Fibroblast of skin of left biceps (primary cell): ENCODE results near the gene EDN3.
"Not testable (repeated sequence)": the region's sequence is repeated elsewhere in the genome, so short reads cannot be mapped to it uniquely, and the experiment has no call there.

Experiments used
- DNase-seq, 2 experiments: peaks; one replicate each; pipeline ENCODE4 v3.0.0-alpha.2; 2013; ENCODE audit warnings: low read depth in 2 of 2

The EDN3 gene

DNA sequence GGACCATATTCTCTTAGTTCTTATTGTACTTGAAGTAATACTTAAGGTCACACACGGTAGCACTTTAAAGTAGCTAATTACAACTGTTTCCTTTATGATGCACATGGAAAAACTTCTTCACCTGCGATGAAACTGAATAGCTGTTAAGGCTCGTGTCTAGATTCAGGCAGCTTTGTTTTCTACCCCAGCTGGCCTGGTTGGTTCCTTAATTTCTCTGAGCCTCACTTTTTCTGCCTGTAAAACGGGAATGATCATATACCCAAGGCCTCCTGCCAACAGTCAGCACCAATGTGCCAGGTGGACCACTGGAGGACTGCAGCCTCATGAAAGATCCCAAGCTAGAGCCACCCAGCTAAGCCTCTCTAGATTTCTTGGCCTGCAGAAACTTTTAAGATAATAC, 35.0 kb downstream of the EDN3 start:
- DNase-seq = no peak

DNA sequence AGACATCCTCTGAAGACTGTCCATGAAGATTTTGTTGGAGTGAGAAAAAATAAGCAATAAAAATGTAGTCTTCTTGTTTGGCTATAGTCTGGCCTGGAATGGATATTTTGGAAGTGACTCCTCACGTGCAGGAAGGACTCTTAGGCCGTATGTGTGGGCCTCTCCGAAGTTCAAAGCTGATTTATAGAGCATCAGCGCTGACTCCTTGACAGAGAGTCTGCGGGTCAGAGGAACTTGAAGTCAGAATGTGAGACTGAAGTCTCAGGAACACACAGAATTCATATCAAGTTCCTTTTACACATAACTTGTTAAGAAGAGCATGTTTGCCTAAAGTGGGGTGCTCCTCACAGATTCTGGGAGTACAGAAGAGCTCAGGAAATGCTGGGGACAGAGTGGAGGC, 36.1 kb downstream of the EDN3 start:
- no peak for DNase-seq

DNA sequence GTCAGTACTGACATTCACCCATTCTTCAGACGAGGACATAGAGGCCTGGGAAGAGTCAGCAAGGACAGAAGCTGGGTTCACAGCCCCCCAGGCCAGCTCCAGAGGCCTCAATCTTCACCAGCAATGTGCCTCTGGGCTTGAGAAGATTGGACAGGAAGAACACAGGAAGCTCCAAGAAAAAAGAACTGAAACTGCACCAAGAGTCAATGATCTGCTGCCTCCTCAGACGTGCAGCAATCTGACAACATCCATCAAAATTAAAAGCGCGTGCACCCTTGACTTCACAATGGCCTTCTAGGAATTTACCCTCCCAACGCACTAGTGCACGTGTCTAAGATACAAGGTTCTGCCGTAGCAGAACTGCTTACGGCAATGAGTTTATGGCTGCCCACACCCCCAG, 38.0 kb downstream of the EDN3 start:
- not testable (repeated sequence) for DNase-seq

DNA sequence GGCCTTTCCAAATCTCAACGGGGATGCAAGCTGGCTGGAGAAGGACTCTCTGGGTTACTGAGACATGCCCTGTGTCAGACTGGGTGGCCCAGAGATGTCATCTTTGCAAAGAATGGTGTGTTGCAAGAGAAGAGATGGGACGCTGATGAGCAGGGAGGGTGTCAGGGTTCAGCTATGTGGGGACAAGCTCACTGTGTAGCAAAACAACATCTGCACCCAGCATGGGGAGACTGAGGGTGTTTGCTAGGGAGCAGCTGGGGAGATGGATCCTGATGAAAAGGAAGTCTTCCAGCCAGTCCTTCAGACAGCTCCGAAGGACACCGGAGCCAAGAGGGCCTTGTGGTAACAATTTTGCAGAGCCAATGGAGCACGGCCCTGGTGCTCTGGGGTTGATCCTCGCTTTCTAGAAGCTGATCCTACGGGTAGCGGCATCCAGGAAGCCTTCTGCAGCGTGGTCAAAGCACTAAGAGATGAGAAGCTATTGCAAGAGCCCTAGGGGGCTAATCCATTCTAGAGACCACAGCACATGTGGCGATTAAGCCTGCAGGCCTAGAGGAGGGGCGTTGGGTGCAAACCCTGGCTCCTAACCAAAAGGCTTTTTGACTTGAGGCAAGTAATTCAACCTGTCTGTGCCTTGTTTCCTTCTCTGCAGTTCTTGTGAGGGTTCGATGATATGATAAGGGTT, 39.9 kb downstream of the EDN3 start:
- no peak for DNase-seq

DNA sequence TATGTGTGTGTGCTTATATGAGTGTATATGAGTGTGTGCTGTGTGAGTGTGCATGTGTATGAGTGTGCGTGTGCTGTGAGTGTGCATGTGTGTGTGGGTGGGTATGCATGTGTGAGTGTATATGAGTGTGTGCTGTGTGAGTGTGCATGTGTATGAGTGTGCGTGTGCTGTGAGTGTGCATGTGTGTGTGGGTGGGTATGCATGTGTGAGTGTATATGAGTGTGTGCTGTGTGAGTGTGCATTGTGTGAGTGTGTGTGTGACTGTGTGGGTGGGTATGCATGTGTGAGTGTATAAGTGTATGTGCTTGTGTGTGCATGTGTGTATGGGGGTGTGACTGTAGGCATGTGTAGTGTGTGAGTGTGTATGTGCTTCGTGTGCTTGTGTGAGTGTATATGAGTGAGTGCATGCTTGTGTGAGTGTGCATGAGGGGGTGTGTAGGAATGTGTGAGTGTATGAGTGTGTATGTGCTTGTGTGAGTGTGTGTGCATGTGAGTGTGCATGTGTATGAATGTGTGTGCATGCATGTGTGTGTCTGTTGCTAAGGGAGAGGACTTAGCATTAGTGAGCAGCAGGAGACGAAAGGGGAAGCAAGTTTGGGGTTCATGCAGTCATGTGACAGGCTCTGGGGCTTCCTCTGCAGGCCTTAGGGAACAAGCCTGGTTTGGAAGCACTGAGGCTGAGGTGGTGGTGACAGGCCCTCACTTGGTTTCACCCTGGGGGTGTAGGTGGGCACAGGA, 41.0 kb downstream of the EDN3 start:
- not testable (repeated sequence) for DNase-seq

DNA sequence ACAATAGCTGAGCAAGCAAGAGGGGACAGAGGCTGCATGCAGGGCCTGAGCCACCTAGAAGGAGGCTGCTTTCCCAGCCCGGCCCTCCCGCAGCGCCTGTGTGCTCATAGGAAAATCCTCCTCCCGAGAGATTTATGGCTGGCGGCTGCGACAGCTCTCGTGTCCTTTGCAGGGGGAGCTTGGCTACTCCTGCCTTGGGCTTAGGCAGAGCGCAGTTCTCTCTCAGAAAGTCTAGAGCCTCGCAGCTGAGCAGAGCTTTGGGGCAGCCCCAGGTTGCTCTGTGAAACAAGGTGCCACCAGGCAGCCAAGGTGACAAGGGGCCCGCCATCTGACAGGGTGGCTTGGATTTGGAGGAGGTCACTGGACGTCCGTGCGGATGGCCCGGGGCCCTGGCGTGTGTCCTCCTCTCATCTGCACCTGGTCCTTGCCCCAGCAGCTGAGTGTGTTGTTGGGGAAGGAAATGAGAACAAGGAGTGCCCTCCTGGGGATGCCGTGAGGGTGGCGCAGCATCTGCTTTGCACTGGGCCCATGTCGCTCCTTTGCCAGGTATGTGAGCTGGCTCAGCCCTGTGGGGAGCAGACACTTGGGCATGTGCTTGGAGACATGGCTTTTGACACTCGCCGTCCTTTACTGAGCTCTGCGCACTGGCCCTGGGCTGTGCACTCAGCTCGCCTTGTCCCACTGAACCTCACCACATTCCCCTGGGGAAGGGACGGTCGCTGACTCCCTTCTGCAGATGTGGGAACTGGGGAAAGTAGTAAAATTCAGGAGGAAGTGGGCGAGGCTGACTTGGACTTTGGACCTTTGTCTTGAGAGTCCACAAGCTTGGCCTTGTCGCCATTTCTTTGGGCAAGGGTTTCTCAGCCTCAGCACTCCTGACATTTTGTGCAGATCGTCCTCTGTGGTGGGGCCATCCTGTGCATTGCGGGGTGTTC, 41.9 kb downstream of the EDN3 start:
- no peak for DNase-seq

DNA sequence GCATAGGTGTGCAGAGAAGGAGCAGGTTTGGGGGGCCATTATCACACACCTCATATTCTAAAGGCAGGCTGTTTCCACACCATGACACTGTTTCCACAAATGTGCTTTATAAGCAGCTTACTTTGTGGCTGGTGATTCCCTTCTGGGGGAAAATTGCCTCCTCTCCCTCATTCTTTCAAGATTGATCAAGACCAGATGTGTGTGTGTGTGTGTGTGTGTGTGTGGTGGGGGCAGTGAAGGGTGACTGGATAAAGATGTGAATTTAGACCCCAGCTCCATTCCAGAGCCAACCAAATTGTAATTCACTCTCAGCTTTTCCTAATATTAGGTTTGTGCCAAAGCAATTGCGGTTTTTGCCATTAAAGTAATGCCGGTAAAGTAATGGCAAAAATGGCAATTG, 45.6 kb downstream of the EDN3 start:
- peak; percentile 59 to 65 for DNase-seq

DNA sequence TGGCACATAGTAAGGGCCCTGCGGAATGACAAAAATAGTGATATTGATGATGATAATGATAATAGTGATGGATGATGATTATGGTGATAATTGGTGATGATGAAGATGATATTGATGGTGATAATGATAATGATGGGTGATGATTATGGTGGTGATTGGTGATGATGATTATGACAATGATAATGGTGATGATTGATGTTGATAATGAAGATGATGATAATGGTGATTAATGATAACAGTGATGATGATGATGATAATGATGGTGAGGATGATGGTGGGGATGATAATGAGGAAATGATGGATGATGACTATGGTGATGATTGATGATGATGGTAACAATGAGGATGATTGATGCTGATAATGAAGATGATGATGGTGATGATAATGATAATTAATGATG, 48.9 kb downstream of the EDN3 start:
- no peak for DNase-seq

DNA sequence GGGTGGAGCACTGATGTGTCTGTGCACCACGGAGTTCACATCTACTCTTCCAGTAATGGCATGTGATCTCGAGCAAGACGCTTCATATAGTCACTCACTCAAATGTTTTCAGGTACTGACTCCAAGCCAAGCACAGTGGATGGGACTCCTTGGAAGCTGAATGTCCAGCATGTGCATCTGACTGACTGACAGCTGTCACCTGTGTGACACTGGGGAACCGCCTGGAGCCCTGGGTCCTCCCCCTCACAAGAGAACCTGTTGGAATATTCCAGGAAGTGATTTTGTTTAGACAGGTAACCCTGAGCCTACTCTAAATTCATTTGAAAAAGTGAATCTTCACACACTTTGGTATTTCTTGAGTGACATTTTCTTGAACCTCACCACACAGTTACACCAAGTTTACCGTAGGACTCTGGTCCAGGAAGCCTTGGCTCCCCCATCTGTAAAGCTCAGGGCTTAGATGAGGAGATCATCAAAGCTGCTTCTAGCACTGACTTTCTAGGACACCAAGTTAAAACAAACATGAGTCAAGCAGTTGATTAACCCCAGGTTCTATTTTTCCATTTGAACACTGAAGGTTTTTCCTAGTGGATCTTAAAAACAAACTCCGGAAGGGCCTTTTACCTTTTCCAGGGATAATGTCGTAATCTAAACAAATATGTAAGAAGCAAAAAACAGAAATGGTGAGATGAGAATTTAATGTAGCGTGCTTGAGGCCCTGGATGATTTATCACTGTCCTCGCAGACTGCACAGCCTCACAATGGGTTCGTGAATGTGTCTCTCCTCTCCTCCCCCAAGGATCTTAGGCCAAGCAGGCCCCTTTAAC, 50.1 kb downstream of the EDN3 start:
- no peak for DNase-seq

DNA sequence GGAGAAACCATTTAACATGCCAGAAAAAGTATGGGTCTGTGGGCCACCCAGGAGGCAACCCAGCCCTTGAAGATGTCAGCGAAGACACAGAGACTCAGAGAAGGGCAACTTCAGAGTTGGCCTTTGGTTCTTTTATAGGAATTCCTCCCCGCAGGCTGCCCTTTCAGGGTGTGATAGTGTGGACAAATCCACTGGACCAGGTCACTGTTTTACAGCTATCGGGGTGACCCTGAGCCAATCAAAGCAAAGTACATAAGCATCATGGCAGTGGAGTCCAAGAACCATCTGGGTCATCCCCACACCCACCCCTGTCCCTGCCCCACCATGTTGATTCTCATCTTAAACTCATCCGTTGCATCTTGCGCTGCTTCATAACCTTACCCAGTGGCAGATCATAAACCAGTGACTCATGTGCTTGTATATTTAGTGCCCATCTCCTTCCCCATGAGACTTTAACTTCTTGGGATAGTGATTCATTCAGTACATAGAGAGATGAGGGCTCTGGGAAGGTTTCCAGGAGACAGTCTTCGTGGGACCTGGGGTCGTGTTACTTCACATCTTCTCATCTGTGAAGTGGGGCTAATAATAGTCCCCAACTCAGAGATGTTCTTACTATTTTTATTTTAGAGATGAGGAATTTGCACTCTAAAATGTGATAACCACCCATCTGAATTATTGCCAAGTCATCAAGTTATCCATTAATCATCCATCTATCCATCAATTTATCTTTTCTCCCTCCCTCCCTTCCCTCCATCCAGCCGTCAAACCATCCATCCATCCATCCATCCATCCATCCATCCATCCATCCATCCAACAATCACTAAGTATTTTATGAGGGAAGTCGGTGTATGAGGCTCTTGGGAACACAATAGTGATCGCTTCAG, 51.0 kb downstream of the EDN3 start:
- peak; percentile 56 to 61 for DNase-seq

DNA sequence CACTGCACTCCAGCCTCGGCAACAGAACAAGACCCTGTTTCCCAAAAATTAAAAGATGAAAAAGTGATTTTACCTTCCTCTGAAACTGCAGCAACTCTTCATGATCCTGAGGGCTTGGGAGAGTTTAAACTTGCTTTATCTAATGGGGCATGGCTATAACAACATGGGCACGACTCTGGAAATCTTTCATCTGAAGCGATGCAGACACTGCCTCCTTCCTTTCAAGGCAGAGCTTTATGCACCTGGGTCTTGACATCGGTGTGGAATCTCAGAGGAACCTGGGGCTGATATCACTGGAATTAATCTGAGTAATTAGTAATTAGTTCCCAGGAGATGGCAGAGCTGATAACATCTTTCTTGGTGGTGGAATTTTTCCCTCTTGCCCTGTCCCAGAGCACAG, 52.1 kb downstream of the EDN3 start:
- no peak for DNase-seq

DNA sequence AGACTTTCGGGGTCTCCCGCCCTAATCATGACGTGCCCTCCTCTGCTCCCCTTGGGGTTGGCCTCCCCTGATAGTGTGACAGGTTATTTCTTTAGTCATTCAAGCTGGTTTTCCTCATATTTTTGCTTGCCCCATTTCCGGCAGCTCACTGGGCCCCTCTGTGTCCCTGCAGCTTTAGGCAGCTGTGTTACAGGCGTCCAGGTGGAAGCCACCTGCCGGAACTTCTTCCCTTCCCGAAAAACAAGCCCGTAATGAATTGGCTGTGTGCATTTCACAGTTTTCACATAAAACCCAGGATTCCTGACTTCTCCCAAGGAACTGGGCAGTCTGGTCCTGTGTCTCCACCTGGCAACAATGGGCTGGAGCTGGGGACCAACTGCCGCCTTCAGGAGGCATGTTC, 52.6 kb downstream of the EDN3 start:
- DNase-seq = no peak

DNA sequence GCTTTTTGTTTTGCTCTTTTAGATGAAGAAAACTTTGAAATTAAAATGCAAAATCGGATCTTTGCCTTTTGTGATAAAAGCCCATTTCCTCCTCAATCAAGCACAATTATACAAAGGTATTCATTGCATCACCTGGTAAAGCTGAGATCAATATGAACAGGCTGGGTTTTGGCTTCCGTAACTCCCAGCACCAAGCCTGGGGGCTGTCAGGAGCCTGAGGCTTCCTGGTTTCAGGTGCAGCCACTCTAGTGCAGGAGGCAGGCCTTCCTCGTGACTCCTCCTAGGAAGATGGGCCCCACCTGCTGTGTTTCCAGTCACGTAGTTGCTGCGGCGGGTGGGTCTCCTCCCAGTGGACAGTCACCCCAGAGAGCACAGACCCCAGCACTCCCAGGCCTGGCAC, 54.0 kb downstream of the EDN3 start:
- no peak for DNase-seq

DNA sequence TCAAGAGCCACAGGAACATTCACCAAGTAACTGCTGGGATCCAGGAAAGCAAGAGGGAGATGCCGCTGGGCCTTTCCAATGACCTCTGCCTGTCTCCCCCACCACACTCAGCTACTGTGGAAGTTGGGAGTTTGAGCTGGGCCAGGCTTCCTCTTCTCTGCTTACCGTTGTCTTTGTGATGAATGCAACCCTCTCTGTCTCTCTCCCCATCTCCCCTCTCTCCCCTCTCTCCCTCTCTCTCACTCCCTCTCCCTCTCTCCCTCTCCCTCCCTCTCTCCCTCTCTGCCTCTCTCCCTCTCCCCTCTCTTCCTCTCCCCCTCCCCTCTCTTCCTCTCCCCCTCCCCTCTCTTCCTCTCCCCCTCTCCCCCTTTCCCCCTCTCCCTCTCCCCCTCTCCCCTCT, 54.8 kb downstream of the EDN3 start:
- DNase-seq = no peak

DNA sequence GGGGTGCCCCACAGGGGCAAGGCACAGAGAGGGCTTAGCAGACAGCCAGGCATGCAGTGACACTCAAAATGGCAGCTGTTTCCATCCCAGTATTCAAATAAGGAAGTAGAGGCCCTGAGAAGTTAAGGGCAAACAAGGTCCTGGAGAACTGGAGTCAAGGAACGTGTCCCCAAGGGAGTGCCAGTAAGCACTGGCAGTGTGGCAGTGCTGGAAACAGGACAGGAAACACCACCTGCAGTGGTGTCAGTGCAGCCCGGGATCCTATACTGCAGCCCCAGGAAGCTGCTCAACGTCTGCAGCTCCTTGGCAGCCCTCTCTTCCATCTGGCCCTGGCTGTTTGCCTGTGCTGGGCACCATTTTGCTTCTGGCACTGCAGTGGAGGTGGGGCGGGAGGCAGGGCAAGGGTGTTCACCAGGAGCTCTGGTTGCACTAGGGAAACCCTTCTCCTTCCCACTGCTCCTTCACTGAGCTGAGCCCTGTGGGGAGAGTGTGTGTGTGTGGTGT, 56.3 kb downstream of the EDN3 start:
- no peak for DNase-seq

DNA sequence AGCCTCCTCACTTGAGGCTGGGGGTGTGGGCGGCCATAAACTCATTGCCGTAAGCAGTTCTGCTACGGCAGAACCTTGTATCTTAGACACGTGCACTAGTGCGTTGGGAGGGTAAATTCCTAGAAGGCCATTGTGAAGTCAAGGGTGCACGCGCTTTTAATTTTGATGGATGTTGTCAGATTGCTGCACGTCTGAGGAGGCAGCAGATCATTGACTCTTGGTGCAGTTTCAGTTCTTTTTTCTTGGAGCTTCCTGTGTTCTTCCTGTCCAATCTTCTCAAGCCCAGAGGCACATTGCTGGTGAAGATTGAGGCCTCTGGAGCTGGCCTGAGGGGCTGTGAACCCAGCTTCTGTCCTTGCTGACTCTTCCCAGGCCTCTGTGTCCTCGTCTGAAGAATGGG, 58.4 kb downstream of the EDN3 start:
- not testable (repeated sequence) for DNase-seq

DNA sequence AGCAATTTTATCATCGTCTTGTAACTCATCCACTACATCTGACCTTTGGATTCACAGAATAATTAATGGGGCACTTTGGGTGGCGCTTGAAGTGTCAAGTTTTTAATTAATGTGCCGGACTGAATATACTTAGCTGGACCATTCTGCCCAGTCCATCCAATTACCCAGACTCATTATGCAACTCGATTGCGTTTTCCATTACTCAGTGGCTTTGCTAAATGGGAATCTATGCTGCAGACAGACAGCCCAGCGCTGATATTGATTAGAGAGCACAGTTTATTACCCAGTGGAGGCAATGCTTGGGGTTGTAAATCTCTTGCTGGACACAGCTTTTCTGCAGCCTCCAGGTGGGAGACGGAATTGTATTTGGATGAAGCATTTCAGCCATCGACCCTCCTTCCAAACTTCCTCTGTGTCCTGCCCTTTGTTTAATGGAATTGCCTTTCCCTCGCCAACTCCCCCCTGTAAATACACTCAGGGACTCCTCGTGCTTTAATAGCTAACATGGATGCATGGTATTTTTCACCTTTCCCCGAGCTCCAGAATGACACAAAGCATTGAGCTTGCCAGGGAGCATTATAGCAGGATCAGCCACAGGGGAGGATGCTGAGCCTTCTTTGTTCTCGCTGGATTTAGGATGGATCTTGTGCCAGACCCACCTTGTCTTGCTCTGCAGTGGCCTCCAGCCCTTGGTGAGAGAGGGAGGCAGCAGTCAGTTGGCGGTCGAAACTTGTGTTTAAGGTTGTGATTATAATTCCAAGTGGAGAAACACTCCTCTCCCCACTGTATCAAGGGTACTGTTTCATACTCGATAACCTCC, 59.7 kb downstream of the EDN3 start:
- DNase-seq = no peak

DNA sequence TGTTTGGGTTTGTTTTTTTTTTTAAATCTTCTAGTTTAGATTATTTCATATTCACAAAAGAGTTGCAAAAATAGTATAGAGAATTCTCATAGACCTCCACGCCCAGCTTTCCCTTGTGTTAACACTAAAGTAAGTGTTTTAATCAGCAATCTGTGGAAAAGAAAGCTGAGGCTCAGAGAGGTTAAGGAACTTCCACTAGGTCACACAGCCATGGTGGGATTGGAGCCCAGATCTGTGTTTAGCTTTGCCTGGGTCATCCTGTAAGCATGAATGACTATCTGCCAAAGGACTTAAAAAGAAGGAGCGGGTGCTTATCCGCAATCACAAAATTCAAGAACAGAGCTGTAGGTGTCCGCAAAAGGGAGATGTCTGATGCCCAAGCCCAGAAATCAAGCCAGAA, 60.5 kb downstream of the EDN3 start:
- DNase-seq = no peak

DNA sequence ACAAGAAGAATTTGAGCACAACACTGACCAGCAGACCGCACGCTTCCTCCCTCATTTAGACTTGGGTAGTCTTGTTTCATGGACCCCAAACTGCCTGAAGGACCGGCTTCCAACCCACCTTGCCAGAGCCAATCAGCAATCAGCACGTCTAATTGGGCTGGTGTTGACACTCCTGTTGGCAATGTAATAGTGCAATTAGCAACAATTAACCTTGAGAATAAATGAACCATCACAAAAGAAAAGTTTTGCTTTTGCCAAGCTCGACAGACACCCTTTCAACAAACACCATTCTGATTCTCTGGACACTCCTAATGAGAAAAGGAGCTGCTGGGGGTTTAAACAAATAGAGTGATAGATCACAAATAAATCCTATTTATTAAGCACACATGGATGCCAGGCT, 61.0 kb downstream of the EDN3 start:
- DNase-seq = no peak

DNA sequence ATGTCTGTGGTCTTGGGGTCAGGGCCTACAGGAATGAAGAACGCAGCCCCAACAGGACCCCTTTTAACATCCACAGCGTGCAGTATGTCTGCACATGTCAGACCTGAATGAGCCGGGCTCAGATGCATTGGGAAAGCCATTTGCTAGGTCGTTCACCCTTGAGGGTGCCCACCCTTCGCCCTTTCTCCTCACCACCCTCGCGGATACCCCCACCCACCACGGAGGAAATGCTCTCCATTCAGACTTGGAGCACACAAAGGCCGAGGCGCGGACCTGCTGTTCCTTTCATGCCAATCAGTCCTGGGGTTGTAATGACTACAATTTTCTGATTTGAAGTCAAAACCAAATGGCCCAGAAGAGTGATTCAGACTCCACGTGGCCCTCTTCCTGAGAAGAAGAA, 62.7 kb downstream of the EDN3 start:
- no peak for DNase-seq
